Lower leg skin (tissue), 4 donors: ENCODE results near the gene MAPK8. TPM values are rescaled to one million over a fixed set of nuclear protein-coding genes. Genes with fewer than 3 reads are reported as not detected.

Experiments used
- DNase-seq, 2 donors: peaks; one replicate each; pipeline ENCODE4 v3.0.0-alpha.2; 2019; ENCODE audit warnings: low spot score in 2 of 2
- H3K4me3 ChIP-seq: fragments of 200-600 bp; sonication (generic); 2 replicates; pipeline ENCODE4 v1.5.1; 2017; ENCODE audit warnings: mild to moderate bottlenecking, low read depth; ENCODE audit not compliant: poor library complexity, severe bottlenecking
- CTCF ChIP-seq, 3 donors: fragments of 450-650 bp; IDR thresholded peaks; one replicate each; pipeline ENCODE4 v1.5.1; 2016; ENCODE audit warnings: antibody characterized with exemption in 3 of 3, mild to moderate bottlenecking in 3 of 3, moderate library complexity in 2 of 3
- POLR2A ChIP-seq, 2 donors: fragments of 450-650 bp; IDR thresholded peaks; one replicate each; pipeline ENCODE4 v1.6.1; 2016 to 2017; ENCODE audit warnings: antibody characterized with exemption in 2 of 2, mild to moderate bottlenecking in 1 of 2, moderate library complexity in 1 of 2
- WGBS, 2 donors: methylation state at CpG; one replicate each; pipeline ENCODE4 v1.1.5; 2018; 5-methylcytosine and 5-hydroxymethylcytosine counted together
- intact Hi-C: fragments of 100-400 bp; cut with DNase I; formaldehyde crosslinking; loops from one replicate; pipeline ENCODE4 v1.15.0; 2023; ENCODE audit warnings: low total_unique reads
- total RNA-seq, 4 donors: library from RNA; depleted of rRNA; stranded (reverse); fragments of >200 nt; gene quantifications; one replicate each; pipeline ENCODE4 v1.1.0, GENCODE V29; 2016

The MAPK8 gene
- total RNA-seq, 4 donors from 2014 or later = 26.7 to 58.6 (median 44.0) TPM

- intact Hi-C loops = no loop called here
- no peak overlapping the region for H3K4me3 ChIP-seq
- TF ChIP-seq POLR2A (IDR thresholded peaks at IDR 0.05) (no peak), CTCF (IDR thresholded peaks at IDR 0.05) (no peak)
- DNase-seq = no peak
- WGBS, 2 donors = 81 to 84% methylated on average over 5 of the region's 5 CpGs
These were observed 25.8 kb downstream of the MAPK8 start for GRCh38 chr10:48332166-48332870.

- H3K4me3 ChIP-seq = no peak overlapping the region
- no peak for TF ChIP-seq CTCF (IDR thresholded peaks at IDR 0.05)
- TF ChIP-seq POLR2A (IDR thresholded peaks at IDR 0.05) = no peak
- intact Hi-C loops = no loop called here
- DNase-seq = no peak
- WGBS, 2 donors = 90 to 100% methylated on average over 1 of the region's 1 CpG
These were observed 26.4 kb downstream of the MAPK8 start for GRCh38 chr10:48332871-48333216.

- WGBS, 2 donors = 80 to 88% methylated on average over 6 of the region's 6 CpGs
- no peak for DNase-seq
These were observed 27.4 kb downstream of the MAPK8 start for GRCh38 chr10:48333856-48334255.

GRCh38 chr10:48335788-48336187, 29.3 kb downstream of the MAPK8 start:
- TF ChIP-seq POLR2A (IDR thresholded peaks at IDR 0.05) (no peak), CTCF (IDR thresholded peaks at IDR 0.05) (no peak)
- no peak overlapping the region for H3K4me3 ChIP-seq
- no peak for DNase-seq
- intact Hi-C loops = no loop called here
- WGBS, 2 donors = 96 to 98% methylated on average over 2 of the region's 2 CpGs

More at GRCh38 chr10:48333856-48334255, 27.4 kb downstream of the MAPK8 start:
- no peak for TF ChIP-seq CTCF (IDR thresholded peaks at IDR 0.05)
- TF ChIP-seq POLR2A (IDR thresholded peaks at IDR 0.05) = no peak
- intact Hi-C loops = no loop called here
- H3K4me3 ChIP-seq = no peak overlapping the region

GRCh38 chr10:48336978-48337599, 30.6 kb downstream of the MAPK8 start:
- no peak for TF ChIP-seq CTCF (IDR thresholded peaks at IDR 0.05)
- TF ChIP-seq POLR2A (IDR thresholded peaks at IDR 0.05) = no peak
- no peak overlapping the region for H3K4me3 ChIP-seq
- WGBS, 2 donors = 91 to 96% methylated on average over 7 of the region's 7 CpGs
- DNase-seq = no peak
- intact Hi-C loops = no loop called here
